ENCODE measurements around the gene OR8D4. TPM values are rescaled to one million over a fixed set of nuclear protein-coding genes. Genes with fewer than 3 reads are reported as not detected.

Gene OR8D4
- total RNA-seq, 1 donor from 2014 or later = not detected

DNA sequence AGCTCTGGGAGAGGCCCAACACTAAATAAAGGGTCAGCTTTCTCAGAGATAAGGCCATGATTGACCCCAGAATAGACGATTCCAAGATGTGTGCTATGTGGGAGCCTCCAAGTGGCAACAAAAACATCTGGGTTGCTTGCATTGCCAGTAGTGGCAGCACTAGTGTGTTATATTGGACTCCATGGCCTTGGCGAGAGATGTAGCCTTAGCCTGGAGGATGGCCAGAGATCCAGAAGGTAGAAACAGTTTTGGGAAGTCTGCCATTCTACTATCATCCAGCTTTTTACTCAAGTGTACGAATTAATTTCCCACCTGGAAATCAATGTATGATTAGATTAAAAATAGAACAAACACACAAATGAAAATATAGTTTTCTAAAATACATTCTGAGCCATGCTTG lies 3.0 kb downstream of the OR8D4 start:
- Mint-ChIP-seq H3K4me3 (ENCODE audit: unreplicated experiment) (no peak overlapping the region), H3K9me3 (ENCODE audit: unreplicated experiment) (no peaks in the 10 kb centered on the region), H3K27ac (ENCODE audit: unreplicated experiment) (no peak overlapping the region), H3K36me3 (ENCODE audit: low read depth, unreplicated experiment) (no peaks in the 10 kb centered on the region), H3K27me3 (ENCODE audit: unreplicated experiment) (no peaks in the 10 kb centered on the region), H3K4me1 (ENCODE audit: unreplicated experiment) (no peaks in the 10 kb centered on the region)
- DNase-seq (ENCODE audit: low spot score) = no peak
- TF ChIP-seq, protein P1, sequence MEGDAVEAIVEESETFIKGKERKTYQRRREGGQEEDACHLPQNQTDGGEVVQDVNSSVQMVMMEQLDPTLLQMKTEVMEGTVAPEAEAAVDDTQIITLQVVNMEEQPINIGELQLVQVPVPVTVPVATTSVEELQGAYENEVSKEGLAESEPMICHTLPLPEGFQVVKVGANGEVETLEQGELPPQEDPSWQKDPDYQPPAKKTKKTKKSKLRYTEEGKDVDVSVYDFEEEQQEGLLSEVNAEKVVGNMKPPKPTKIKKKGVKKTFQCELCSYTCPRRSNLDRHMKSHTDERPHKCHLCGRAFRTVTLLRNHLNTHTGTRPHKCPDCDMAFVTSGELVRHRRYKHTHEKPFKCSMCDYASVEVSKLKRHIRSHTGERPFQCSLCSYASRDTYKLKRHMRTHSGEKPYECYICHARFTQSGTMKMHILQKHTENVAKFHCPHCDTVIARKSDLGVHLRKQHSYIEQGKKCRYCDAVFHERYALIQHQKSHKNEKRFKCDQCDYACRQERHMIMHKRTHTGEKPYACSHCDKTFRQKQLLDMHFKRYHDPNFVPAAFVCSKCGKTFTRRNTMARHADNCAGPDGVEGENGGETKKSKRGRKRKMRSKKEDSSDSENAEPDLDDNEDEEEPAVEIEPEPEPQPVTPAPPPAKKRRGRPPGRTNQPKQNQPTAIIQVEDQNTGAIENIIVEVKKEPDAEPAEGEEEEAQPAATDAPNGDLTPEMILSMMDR (IDR thresholded peaks at IDR 0.05; ENCODE audit: unreplicated experiment) = no peak

GRCh38 chr11:123905826-123906225 lies 3.9 kb downstream of the OR8D4 start:
- no peak for DNase-seq (ENCODE audit: low spot score)
- no peaks in the 10 kb centered on the region for H3K9me3 Mint-ChIP-seq (ENCODE audit: unreplicated experiment)
- H3K27ac Mint-ChIP-seq (ENCODE audit: unreplicated experiment) = no peak overlapping the region
- H3K27me3 Mint-ChIP-seq (ENCODE audit: unreplicated experiment) = no peaks in the 10 kb centered on the region
- no peak overlapping the region for H3K4me3 Mint-ChIP-seq (ENCODE audit: unreplicated experiment)
- no peaks in the 10 kb centered on the region for H3K36me3 Mint-ChIP-seq (ENCODE audit: low read depth, unreplicated experiment)
- no peaks in the 10 kb centered on the region for H3K4me1 Mint-ChIP-seq (ENCODE audit: unreplicated experiment)
- TF ChIP-seq, protein P1 (IDR thresholded peaks at IDR 0.05; ENCODE audit: unreplicated experiment) = no peak

- Mint-ChIP-seq H3K36me3 (ENCODE audit: low read depth, unreplicated experiment) (no peaks in the 10 kb centered on the region), H3K4me3 (ENCODE audit: unreplicated experiment) (no peak overlapping the region), H3K27me3 (ENCODE audit: unreplicated experiment) (no peaks in the 10 kb centered on the region), H3K27ac (ENCODE audit: unreplicated experiment) (no peak overlapping the region), H3K4me1 (ENCODE audit: unreplicated experiment) (no peaks in the 10 kb centered on the region), H3K9me3 (ENCODE audit: unreplicated experiment) (no peaks in the 10 kb centered on the region)
- DNase-seq (ENCODE audit: low spot score) = no peak
- TF ChIP-seq, protein P1 (IDR thresholded peaks at IDR 0.05; ENCODE audit: unreplicated experiment) = no peak
These were observed 19.0 kb downstream of the OR8D4 start for GRCh38 chr11:123920943-123921342.

DNA sequence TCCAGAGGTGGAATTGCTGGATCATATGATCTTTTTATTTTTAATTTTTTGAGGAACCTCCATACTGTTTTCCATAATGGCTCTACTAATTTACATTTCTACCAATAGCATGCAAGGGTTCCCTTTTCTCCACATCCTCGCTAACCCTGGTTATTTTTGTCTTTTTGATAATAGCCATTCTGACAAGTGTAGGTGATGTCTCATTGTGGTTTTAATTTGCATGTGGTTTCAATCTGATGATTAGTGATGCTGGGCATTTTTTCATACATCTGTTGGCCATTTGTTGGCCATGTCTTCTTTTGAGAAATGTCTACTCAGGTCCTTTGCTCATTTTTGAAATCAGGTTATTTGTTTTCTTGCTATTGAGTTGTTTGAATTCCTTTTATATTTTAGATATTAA lies 22.1 kb downstream of the OR8D4 start:
- Mint-ChIP-seq H3K9me3 (ENCODE audit: unreplicated experiment) (no peaks in the 10 kb centered on the region), H3K27ac (ENCODE audit: unreplicated experiment) (no peak overlapping the region), H3K36me3 (ENCODE audit: low read depth, unreplicated experiment) (no peaks in the 10 kb centered on the region), H3K4me3 (ENCODE audit: unreplicated experiment) (no peak overlapping the region), H3K27me3 (ENCODE audit: unreplicated experiment) (no peaks in the 10 kb centered on the region), H3K4me1 (ENCODE audit: unreplicated experiment) (no peaks in the 10 kb centered on the region)
- TF ChIP-seq, protein P1 (IDR thresholded peaks at IDR 0.05; ENCODE audit: unreplicated experiment) = no peak
- DNase-seq (ENCODE audit: low spot score) = no peak

DNA sequence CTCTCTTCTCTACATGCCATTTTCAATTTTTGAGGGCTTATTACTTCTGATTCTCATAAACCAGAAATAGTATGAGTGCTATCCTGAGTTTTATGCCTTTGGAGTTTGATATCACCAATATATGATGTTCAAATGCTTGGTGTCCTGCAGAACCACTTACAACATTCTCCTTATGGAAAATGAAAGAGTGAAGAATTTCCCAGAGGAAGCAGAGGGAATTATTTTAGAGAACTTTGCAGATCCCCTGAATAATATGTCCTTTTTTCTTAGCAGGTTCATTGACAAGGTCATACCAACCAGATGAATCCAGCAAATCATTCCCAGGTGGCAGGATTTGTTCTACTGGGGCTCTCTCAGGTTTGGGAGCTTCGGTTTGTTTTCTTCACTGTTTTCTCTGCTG lies 37.4 kb downstream of the OR8D4 start, which contains the start of gene OR4D5:
TSS of gene OR4D5 (plus strand) at position 301 of the 400 bp plus-strand sequence. CDS start at position 301, 0 bp downstream.
- Mint-ChIP-seq H3K27ac (ENCODE audit: unreplicated experiment) (no peak within 1 kb of the TSS), H3K4me1 (ENCODE audit: unreplicated experiment) (no peaks in the 10 kb centered on the region), H3K9me3 (ENCODE audit: unreplicated experiment) (no peaks in the 10 kb centered on the region), H3K36me3 (ENCODE audit: low read depth, unreplicated experiment) (no peaks in the 10 kb centered on the region), H3K4me3 (ENCODE audit: unreplicated experiment) (no peak within 1 kb of the TSS), H3K27me3 (ENCODE audit: unreplicated experiment) (peaks cover 3% of the 10 kb centered on the region)
- no peak for DNase-seq (ENCODE audit: low spot score)
- TF ChIP-seq, protein P1 (IDR thresholded peaks at IDR 0.05; ENCODE audit: unreplicated experiment) = no peak

Data from endothelial cell (in vitro differentiated cells).